Adrenal gland (tissue), 5 donors: ENCODE measurements around the gene PPM1A.

Experiments
- POLR2A ChIP-seq, 2 donors: fragments of 450-650 bp; IDR thresholded peaks; one replicate each; pipeline ENCODE4 v1.6.1; 2017; ENCODE audit warnings: antibody characterized with exemption in 2 of 2, mild to moderate bottlenecking in 2 of 2, moderate library complexity in 1 of 2
- TF ChIP-seq, protein P1 (sequence below), 6 experiments: fragments of 450-650 bp in 4 of 6; fragments of 200-600 bp in 2 of 6; sonication (generic) in 1 of 6; IDR thresholded peaks; 1 replicate in 5 of 6; 2 replicates in 1 of 6; pipeline versions ENCODE4 v1.5.1 to v1.8.0; 2016 to 2021; ENCODE audit warnings: antibody characterized with exemption in 6 of 6, mild to moderate bottlenecking in 2 of 6, moderate library complexity in 1 of 6
- donor health status: DM: no; HTN: no; CAD: no.

GRCh38 chr14:60315196-60315990, 66.4 kb downstream of the PPM1A start:
- TF ChIP-seq POLR2A (IDR thresholded peaks at IDR 0.05): no peak
- TF ChIP-seq, protein P1, sequence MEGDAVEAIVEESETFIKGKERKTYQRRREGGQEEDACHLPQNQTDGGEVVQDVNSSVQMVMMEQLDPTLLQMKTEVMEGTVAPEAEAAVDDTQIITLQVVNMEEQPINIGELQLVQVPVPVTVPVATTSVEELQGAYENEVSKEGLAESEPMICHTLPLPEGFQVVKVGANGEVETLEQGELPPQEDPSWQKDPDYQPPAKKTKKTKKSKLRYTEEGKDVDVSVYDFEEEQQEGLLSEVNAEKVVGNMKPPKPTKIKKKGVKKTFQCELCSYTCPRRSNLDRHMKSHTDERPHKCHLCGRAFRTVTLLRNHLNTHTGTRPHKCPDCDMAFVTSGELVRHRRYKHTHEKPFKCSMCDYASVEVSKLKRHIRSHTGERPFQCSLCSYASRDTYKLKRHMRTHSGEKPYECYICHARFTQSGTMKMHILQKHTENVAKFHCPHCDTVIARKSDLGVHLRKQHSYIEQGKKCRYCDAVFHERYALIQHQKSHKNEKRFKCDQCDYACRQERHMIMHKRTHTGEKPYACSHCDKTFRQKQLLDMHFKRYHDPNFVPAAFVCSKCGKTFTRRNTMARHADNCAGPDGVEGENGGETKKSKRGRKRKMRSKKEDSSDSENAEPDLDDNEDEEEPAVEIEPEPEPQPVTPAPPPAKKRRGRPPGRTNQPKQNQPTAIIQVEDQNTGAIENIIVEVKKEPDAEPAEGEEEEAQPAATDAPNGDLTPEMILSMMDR (IDR thresholded peaks at IDR 0.05): no peak
